Measurements from ENCODE around the gene CFAP20DC. TPM values are rescaled to one million over a fixed set of nuclear protein-coding genes. Genes with fewer than 3 reads are reported as not detected.
"Not testable (repeated sequence)": the region's sequence is repeated elsewhere in the genome, so short reads cannot be mapped to it uniquely, and the experiment has no call there.

Gene CFAP20DC
- total and polyA plus RNA-seq, 10 of the 15 experiments (the other 5 are each of a cell fraction or from before 2014, with no cell fraction given): 0.53 to 11.6 (median 2.0) TPM

DNA sequence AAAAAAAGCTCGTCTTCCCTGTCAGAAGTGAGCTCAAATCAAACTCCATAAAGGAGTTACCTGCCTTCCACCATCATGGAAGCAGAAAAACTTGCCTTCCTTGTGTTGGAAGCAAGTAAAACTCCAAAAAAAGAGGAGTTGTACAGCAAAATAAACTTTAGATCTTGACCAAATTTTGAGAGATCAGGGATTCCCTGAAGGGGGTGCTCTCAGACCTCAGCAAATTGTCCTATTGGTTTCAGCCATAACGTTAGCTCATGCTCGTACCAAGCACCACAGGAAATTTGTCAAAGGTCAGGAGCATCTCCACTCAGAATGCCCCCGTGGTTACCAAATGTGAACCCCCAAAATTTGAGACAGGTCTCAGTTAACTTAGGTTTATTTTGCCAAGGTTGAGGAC is 354.5 kb downstream of the CFAP20DC start:
- H3K79me2 ChIP-seq (ENCODE audit: control insufficient read depth, insufficient read depth, low read length); H3K4me2 ChIP-seq (ENCODE audit: control insufficient read depth, insufficient read depth); FAIRE-seq; POLR2A ChIA-PET; BruUV-seq (replicated peaks); in situ Hi-C loops (cut with MboI); H3K4me1 ChIP-seq (ENCODE audit: control insufficient read depth, insufficient read depth, low read length); H3K4me3 ChIP-seq; H3K27me3 ChIP-seq (replicated peaks in 1 of 2; ENCODE audit: control insufficient read depth in 2 of 2, insufficient read depth in 2 of 2, low read length in 1 of 2); H4K20me1 ChIP-seq (ENCODE audit: control insufficient read depth, insufficient read depth); H3K9ac ChIP-seq (ENCODE audit: control insufficient read depth, insufficient read depth, low read length); ATAC-seq; H3K36me3 ChIP-seq (ENCODE audit: control insufficient read depth in 2 of 2, insufficient read depth in 2 of 2, low read length in 1 of 2); H3K27ac ChIP-seq (ENCODE audit: control insufficient read depth, insufficient read depth); H2AFZ ChIP-seq (ENCODE audit: control insufficient read depth, low read depth, low read length); DNase-seq (ENCODE audit: low read depth, low spot score); H3K9me3 ChIP-seq (replicated peaks; ENCODE audit: control insufficient read depth, insufficient read depth, low read length): not testable (repeated sequence)
- ChIA-PET CTCF (interaction anchor here (0.8 to 2.8 kb wide), 11 partner anchors 30 to 356 kb away, joined by 3 to 12 read pairs (median 4); no protein-coding TSS in a partner anchor), SMC1A (ENCODE audit: uncharacterized antibody, unreplicated experiment) (interaction anchor here (0.6 to 2.5 kb wide), 8 partner anchors 9 to 858 kb away, joined by 3 to 10 read pairs (median 3); no protein-coding TSS in a partner anchor), RAD21 (ENCODE audit: unreplicated experiment) (interaction anchor here (1.0 to 2.7 kb wide), 3 partner anchors 130 to 359 kb away, joined by 3 to 11 read pairs (median 3); no protein-coding TSS in a partner anchor)
- intact Hi-C loops (cut with micrococcal nuclease; ENCODE audit: unreplicated experiment): loop anchor here (10.0 kb wide), 1 partner anchor 180 kb away; no protein-coding TSS in a partner anchor
- TF ChIP-seq, protein P1, sequence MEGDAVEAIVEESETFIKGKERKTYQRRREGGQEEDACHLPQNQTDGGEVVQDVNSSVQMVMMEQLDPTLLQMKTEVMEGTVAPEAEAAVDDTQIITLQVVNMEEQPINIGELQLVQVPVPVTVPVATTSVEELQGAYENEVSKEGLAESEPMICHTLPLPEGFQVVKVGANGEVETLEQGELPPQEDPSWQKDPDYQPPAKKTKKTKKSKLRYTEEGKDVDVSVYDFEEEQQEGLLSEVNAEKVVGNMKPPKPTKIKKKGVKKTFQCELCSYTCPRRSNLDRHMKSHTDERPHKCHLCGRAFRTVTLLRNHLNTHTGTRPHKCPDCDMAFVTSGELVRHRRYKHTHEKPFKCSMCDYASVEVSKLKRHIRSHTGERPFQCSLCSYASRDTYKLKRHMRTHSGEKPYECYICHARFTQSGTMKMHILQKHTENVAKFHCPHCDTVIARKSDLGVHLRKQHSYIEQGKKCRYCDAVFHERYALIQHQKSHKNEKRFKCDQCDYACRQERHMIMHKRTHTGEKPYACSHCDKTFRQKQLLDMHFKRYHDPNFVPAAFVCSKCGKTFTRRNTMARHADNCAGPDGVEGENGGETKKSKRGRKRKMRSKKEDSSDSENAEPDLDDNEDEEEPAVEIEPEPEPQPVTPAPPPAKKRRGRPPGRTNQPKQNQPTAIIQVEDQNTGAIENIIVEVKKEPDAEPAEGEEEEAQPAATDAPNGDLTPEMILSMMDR (IDR thresholded peaks at IDR 0.05 in 2 of 3, conservative IDR thresholded peaks at IDR 0.05 in 1 of 3; ENCODE audit: control insufficient read depth in 2 of 3, extremely low read depth in 1 of 3, insufficient read depth in 1 of 3, low read depth in 3 of 3, low read length in 3 of 3): 0 out of 6 replicates have a peak, but pooled peaks of 1 of the 3 experiments have one; percentile 1
- 0 out of 2 replicates have a peak, but pooled peaks have one; percentile 27 for TF ChIP-seq RAD21 (IDR thresholded peaks at IDR 0.05; ENCODE audit: insufficient read depth, low read depth, low read length)
- 8% methylated on average over 4 of the region's 4 CpGs for WGBS (ENCODE audit: insufficient coverage, insufficient replicate concordance, low lambda C conversion rate, missing lambda C conversion rate)
